ENCODE results near the gene OTX2.

Gene OTX2

DNA sequence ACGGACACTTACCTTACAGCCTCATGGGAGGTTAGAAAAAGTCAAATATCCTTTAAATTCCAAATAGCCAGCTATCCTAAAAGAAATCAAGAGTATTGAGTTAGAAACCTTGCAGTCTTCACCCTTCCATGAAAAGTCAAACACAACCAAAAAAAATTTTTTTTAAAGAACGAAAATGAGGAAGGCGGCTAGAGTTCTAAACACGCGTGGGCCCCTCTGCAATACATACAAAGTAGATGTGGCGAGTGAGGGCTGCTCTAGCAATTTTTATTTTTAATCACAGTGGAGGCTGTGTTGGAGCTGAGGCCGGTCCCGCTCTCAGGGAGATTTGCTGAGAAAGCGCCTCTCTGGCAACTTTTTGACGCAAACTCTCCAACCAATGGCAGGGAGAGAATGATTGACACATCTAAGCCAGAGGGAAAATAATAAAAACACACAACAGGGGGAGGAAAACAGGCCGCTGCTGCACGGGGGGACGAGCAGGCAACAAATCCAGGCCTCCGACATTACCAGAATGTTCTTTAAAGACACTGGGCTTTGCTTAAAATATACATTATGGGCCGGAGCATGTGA, at the start of gene OTX2:
TSS of gene OTX2 (minus strand) at position 333 of the 573 bp plus-strand sequence. CDS start 5,023 bp downstream, outside the sequence.
- no peak for DNase-seq

DNA sequence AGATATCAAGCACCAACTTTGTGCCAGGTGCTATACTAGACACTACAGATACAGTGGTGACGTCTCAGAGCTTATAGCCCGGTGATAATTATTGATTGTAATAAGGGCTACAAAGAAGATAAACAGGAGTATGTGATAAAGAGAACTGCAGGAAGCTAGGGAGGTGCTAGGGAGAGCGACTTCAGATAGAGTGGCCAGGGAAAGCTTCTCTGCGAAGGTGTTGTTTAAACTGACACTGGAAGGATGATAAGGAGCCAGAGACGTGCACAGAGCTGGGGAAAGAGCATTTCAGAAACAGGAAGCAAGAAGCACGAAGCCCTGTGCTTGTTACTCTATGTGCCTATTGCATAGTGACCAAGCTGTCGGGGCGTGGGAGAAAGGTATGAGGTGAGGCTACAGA, 48.1 kb upstream of the OTX2 start:
- DNase-seq, result no peak

DNA sequence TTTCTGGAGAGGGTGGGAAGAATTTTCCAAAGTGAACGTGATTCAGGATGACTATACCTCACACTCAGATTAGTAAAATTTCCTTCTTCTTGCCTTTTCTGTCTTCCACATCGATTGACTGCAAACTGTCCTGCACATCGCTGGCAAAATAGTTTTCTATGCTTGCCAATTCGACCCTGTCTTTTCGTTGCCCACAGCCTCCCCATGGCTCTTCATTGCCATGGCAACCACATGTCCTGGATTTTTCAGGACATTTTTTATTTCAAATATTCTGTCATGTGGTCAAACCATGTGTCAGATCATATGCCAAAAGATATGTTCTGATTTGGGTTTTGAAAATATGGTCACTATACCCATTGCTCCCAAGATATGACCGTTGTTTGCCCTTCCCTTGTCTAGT, 46.9 kb upstream of the OTX2 start:
- DNase-seq, result no peak

DNA sequence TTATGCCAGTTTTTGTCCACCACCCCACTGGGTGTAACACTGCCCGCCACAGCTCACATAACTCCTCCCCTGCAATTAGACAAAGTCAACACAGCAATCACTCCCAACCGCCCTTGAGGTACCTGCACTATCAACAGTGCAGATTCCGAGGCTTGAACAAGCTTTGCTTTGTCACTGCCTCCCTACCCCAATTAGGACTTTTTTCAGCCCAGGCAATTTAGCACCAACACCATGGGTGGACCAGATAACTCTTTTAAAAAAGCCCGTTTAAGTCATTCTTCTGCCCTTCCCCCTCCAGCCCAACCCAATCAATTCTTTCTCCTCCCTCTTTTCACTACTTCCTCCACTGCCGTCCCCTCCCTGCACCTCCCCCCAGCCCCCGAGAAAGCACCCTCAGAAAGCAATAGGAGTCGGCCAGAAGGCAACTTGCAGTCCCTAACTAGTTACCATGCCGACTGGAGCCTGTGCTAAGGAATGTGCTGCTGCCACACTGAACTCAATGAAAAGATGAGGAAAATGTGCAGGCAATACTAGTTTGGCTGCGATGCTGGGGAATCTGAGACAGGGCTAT, 45.7 kb upstream of the OTX2 start:
- no peak for DNase-seq

DNA sequence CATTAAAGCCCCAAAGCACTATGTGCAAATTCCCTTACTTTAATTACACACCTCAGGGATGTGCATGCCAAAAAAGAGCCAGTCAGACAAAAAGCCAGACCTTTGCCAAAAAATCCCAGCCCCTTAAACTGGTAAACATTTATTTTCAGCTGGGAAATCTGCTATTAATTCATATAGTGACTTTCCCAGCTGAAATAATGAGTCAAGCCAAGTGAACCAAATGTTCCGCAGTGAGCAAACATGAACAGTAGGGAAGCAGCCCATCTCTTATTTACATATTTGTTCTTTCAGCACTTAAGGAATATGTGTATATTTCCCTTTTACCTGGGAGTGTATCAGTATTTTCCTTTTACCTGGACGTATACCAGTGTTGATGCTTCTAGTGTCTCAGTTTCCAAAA, 44.0 kb upstream of the OTX2 start:
- no peak for DNase-seq

DNA sequence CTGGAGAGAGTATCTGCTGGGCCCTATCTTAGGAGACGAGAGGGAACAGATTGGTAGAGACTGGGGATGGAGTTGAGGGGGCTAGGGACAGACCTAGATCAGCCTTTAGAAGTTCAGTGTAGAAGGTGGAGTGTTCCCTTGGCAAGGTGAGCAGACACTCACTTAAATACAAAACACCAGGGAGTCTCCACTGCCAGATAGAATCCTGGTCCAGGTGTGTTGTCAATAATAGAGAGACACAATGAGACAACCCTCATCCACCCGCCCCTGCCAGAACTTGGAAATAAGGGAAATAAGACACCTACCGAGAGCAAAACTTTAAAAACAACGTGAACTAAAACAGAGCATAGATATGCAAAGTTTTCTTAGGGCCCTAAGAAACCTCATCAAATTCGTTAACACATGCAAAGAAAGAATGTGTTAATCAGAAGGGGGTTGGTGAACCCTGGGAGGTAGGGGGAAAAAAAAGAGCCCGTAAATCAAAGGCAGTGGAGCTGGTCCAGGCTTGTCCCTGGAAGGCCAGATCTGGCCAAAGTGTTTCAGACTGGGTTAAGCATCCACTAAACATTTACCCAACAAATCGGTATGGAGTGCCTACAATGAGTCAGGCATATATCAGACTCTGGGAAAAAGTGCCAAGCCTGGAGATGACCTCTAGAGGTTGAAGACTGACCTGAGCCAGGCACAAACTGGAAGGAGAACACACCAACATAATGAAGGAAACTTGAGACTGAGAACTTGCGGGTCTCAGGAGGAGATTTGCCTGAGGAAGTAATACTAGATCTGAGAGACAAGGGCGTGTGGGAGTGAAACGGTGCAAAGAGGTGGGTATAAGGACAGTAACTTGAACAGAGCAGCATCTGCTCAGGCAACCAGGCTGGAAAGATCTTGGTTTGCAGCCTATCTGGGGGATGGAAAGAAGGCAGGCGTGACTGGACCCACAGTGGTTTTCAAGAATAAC, 37.0 kb upstream of the OTX2 start:
- DNase-seq, result no peak

DNA sequence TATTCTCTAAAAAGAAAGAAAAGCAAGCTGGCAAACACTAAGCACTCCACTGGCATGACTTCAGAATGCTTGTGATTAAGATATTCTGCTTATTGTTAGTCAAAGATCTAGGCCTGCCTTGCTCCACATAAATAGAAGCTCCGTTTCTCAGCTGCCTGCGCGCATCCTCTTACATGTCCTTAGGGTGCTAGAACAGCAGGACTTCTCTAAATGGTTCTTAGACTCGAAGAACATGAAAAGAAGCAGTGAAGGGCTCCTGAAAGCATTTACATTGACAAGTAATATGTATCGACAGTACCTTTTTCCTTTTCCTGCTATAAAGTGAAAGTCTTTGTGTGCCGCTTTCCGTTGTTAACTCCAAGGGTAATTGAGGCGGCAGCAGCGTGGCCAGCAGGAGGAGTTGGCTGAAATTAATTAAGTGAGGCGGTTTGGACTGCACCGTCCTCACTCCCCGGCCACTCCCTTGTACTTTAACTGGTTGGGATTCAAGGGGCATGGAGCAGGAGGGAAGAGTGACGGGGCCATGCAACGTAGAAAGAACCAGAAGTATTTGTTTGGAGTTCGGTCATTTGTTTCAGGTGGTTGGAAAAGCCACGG, 34.2 kb upstream of the OTX2 start:
- no peak for DNase-seq

DNA sequence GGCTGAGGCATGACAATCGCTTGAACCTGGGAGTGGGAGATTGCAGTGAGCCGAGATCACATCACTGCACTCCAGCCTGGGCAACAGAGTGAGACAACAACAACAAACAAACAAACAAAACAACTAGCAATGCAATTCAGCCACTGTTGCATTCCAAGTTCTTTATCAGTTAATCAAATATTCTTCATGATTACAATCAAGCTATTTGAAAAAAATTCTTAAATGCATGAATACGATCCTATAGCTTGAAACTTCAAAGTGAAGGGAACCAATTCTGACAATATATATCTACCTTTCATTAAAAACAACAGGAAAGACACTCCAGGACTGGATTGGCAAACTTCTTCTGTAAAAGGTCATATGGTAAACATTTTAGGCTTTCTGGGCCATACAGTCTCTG, 31.3 kb upstream of the OTX2 start:
- DNase-seq, result no peak

DNA sequence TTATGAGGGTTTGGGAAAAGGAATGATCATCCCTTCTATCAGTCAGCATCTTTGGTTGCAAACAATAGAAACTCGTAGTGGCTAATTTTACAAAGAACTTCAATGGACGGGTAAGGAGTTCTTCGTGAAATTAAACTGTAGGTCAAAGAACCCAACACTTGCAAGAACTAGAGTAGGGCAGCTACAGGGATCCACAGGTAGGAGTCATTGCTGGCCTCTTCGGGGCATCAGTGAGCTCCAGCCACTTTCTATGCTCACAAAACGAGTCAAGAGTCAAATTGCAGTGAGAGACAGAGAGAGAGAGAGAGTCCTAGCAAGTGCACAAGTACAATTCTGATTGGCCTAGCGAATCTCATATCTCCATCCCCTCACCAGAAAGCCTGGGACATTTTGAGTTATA, 29.9 kb upstream of the OTX2 start:
- no peak for DNase-seq

DNA sequence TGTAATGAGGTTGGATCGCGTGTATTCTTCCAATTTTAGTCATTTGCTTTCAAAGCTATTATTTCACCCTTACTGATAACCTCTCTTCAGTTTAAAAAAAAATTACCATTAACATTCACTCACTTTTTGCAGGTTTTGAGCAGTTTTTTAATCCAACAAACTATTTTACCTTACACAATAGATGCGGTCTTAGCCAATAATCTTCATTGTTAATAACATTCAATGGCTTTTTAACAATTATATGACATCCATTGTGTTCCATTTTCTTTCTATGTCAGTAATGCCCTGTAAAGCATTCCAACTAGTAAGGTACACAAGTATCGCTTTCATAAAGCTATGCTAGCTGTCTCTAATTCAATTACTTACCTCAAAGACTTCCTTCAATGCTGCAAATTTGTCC, 18.9 kb upstream of the OTX2 start:
- DNase-seq, result no peak

DNA sequence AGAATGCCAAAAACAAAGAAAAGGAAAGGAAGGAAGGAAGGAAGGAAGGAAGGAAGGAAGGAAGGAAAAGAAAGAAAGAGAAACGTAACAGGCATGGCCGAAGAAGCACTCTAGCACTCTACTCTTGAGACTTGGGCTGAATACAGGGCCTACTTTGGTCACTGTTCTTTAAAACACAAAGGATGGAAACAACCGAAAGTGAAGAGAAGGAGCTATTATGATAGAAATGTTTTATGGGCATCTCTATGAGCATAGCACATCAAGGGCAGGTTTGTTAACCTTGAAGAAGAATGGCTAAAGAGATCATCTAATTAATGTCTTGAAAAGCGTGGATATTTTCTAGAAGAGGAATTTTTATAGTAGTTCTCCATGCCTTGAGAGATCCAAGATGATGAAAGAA, 15.9 kb upstream of the OTX2 start:
- no peak for DNase-seq

DNA sequence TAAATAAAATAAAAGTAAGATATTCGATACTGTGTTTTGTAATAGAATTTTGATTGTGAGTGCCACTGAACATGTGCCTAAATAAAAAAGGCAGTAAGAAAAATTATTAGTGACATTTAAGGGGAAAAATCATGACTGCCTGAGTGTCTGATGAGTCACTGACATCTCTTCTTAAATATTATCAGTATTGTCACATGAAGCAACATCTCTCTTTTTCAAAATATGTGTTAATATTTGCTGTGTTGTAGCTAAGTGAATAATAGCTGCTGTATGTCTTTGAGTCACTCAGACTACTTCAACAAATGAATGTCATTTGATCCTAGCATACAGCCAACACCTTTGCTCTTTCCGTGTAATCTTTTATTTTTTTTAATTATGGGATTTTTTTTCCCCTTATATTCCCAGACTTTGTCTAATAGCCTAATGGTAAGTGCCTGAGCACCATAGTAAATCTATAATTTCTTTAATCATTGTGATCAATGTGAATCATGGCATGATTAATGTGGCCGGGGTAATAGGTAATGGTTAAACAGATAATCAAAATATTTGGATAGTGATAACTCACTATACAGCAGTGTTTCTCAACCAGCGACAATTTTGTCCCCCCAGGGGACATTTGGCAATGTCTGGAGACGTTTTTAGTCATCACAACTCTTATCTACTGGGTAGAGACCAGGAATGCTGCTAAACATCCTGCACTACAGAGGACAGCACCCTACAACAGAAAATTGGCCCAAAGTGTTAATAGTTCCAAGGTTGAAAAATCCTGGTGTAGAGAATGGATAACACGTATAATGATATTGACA, 11.7 kb upstream of the OTX2 start:
- DNase-seq, result no peak

DNA sequence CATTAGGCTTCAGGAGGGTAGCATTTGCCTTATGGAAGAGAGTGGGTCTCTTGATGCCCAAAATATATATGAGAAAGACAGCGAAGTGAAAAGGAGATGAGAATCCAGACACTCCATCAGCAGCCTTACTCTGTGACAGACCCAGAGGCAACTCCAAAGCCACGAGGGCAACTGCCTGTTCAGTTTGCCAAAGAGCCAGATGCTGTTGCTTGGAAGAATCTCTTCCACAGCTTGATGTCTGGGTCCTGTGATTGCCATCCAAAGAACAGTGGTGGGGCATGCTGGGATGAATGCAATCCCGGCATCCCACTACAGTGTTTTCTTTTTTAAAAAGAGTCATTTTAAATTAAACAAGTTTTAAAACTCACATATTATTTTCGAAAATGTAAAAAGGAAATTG, 10.9 kb upstream of the OTX2 start:
- no peak for DNase-seq

DNA sequence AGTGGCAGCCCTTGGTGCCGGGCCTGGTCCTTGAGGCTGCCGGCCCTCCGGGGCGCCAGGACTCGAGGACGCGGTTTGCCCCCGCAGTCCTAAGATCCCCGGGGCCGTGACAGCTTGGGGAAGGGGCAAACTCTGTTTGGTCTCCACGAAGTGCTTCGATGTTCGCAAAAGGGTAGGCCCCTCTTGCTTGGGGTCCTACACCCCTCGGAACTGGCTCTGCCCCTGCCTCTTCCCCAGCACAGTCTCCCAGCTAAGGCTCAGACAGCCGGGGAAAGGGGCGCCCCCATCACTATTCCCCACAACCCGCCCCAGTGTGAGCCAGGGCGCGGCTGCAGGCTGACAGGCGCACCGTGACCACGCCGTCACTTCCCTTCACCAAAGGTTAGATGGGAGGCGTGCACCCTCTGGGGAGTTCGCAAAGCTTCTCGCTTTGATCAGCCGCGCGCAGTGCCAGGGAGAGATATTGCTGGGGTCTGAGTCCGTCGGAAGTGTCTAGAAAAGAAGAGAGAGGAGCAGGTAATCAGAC, 7.2 kb upstream of the OTX2 start:
- no peak for DNase-seq

DNA sequence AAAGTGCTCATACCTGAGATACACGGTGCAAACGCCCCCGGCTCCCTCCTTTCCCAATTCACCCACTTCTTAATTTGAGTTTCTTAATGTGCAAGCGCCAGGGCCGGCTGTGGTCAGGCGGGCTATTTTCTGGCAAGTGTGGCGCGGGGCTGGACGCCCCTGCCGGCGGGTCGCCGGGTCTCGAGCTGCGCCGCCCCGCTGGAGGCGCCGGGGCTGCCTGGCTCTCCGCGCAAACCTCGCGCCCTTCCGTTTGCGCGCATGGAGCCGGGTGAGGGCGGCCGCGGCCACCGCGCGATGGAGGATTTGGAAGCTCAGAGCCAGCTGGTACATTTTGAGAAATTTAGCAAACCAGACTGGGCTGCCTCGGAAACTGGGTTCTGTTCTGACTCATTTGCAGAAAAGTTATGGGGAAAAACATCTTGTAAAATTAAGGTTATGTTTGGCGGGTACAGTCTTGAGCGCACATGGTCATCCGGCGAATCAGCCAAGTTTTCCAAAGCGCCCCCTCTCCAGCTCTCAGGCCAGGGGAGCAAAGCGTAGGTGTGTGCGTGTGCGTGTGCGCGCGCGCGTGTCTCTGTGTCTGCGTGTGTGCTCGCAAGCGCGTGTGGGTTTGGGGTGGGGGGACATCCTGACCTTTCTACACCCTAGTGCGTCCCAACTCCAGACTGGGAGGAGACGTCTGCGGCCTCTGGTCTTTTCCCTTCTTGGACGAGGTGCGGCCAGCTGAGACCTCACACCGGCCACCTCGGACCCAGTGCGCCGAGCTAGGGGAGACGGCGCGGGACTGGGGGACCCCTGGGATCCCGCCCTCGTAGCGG, 6.5 kb upstream of the OTX2 start:
- no peak for DNase-seq

DNA sequence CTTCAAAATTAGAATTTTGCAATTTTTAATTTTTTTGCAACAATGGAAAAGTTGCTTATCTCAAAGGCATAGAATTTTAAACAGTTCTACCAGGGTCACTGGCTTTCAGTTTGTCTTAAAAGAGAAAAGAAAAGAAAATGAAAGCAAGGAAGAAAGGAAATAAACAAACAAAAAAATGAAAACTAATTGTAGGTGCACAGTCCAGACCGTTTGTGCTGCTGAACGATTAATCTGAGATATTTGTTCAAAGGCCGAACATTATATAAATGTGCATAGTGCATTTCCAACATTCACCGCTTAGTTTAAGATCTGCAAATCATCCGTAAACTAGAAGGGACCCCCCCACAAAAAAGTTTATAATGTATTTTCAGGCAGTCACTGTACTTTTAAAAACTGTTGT, 5.5 kb upstream of the OTX2 start:
- DNase-seq, result no peak

DNA sequence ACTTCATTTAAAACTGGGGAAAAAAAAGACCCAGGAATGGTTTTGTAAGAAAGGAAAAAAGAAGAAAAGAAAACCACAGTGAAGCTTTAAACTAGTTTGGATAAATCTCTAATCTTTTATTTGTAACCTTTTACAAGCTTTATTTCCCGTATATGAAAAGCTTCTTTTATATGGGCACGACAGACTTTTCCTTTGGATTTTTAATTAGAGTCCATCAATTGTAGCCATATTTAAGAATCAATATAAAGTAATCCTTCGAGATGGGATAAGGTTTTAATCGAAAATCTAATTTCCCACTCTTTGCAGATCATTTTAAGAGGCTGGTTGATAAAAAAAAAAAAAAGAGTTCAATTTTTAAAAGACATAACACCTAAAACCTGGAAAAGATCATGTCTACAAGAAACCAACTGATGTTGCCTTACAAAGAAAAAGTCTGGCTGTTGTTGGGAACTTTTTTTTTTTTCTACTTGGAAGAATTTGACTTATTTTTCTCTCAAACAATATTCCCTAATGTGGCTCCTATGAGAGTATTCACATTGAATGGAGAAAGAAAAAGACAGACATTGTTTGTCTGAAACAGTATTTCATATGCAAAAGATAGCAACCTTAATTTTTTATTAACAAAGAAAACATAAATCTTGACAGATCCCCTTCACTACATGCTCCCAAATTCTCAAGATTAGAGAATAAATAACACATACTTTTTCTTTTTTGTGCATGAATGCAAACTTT, 4.9 kb upstream of the OTX2 start:
- DNase-seq, result no peak

DNA sequence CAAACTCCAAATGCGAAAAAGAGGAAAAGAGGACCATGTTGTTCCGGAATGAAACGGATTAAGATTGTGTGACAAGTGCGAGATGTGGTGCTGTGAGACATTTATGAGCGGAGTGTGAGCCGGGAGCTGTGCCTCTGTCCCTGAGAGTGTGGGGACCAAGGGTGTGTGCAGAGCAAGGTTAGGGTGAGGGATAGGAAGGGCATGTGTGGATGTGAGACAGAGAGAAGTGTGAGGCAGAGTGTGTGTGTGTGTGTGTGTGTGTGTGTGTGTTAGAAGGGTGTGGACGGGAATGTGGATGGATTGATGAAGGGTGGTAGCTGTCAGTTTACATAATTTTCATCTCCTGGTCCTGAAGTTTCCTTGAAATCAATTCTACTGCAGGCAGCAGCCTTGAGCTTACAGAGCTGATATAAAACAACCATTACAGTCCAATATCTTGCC, 4.3 kb upstream of the OTX2 start:
- DNase-seq, result no peak

DNA sequence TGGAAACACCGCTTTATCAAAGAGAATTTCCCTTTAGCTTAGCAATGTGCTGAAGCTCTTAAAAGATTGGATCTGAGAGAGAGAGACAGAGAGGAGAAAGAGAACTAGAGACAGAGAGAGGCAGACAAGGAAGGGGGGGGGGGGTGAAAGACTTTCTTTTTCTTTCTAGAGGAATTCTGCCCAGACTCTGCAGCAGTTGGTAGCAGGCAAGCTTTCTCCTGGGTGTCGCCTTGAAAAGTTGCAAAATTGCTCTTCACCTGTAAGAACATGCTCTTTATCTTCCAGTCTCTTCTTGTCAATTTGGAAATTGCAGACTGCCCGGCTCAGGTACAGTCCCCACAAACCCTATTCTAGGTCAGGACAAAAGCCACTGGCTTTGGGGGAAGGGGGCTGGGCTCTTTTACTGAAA, 2.9 kb upstream of the OTX2 start:
- DNase-seq, result no peak

DNA sequence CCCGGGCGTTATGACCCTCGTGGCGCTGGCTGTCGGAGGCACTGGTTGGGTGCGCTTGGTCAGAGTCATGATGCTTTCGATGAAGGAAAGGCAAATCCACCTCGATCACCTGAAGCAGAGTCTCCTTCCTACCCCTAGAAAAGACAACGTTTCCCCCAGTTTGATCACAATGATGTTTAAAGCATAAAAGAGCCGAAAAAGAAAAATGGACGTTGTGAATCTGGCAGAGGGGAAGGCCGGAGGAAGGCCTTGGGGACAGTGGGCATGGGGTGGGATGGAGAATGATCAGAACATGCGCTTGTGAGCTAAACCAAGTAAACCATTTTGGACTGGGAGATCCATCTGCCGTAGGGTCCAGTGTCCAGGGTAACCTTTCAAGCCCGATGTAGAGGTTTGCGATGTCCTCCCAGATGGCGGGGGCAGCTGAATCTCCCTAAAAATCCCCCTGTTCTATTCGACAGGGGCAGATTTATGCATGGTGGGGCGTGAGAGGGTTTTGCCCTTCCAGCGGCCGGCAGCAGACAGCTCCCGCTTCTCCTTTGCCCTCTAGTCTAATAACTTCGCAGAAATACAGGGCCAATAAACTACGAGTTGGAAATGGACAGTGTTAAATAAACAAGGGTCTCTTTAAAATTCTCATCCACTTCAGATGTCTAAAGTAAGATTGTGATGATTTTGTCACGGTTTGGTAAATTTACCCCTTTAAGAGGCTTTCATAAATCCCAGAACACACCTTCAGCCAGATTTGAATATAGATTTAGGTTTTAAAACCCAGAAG, 2.3 kb upstream of the OTX2 start:
- DNase-seq, result no peak

Measured in activated CD4-positive, alpha-beta T cell treated with anti-CD3 and anti-CD28 coated beads for 1 hour (primary cell).